PC-3 (cell line): ENCODE data around the gene MYH10. TPM values are rescaled to one million over a fixed set of nuclear protein-coding genes. Genes with fewer than 3 reads are reported as not detected.

Source experiments
- ATAC-seq: fragments of 200-7000 bp; cut with Tn5 transposase; 2 replicates; pipeline ENCODE4 v1.9.1; 2020; ENCODE audit warnings: mild to moderate bottlenecking, moderate library complexity
- BruUV-seq: library from RNA; stranded (reverse); fragments of 400-500 nt; replicated peaks from 2 replicates; lab custom pipeline; 2021; lab: Mats Ljungman, UMichigan
- CTCF ChIA-PET: fragments of 300-600 bp; sonication (Branson Sonifier 250); formaldehyde crosslinking; loops from one replicate; lab custom pipeline; 2022; ENCODE audit warnings: antibody characterized with exemption; lab: Charles Lee
- POLR2A ChIA-PET: fragments of 300-600 bp; sonication (Branson Sonifier 250); formaldehyde crosslinking; loops from one replicate; lab custom pipeline; 2022; ENCODE audit warnings: antibody characterized with exemption; ENCODE audit not compliant: unreplicated experiment; lab: Charles Lee
- DNase-seq: peaks from one replicate; pipeline ENCODE4 v3.0.0-alpha.2; 2015
- H2AFZ ChIP-seq: fragments of 300-600 bp; sonication (generic); 2 replicates; pipeline ENCODE4 v1.6.0; 2016; ENCODE audit warnings: antibody characterized with exemption, low read length
- H3F3A ChIP-seq: fragments of 300-600 bp; sonication (generic); one replicate; pipeline ENCODE4 v1.6.0; 2017; ENCODE audit warnings: antibody characterized with exemption, low read length, control low read depth, mild to moderate bottlenecking; ENCODE audit not compliant: unreplicated experiment
- H3K27ac ChIP-seq: fragments of 300-600 bp; sonication (generic); 2 replicates; pipeline ENCODE4 v1.5.1; 2016; ENCODE audit warnings: mild to moderate bottlenecking, low read length
- H3K27me3 ChIP-seq: fragments of 300-600 bp; sonication (generic); 2 replicates; pipeline ENCODE4 v1.6.1; 2016; ENCODE audit warnings: low read length, mixed read lengths
- H3K36me3 ChIP-seq: fragments of 300-600 bp; sonication (generic); 2 replicates; pipeline ENCODE4 v1.6.1; 2016; ENCODE audit warnings: low read depth, mixed run types, low read length, mixed read lengths
- H3K4me1 ChIP-seq: fragments of 300-600 bp; sonication (generic); 2 replicates; pipeline ENCODE4 v1.5.1; 2016; ENCODE audit warnings: low read length; ENCODE audit not compliant: insufficient read depth
- H3K4me2 ChIP-seq: fragments of 300-600 bp; sonication (generic); 2 replicates; pipeline ENCODE4 v1.6.0; 2016; ENCODE audit warnings: low read length
- H3K4me3 ChIP-seq: fragments of 300-600 bp; sonication (generic); 2 replicates; pipeline ENCODE4 v1.5.1; 2016; ENCODE audit warnings: mild to moderate bottlenecking, low read length, mixed read lengths
- H3K79me2 ChIP-seq: fragments of 300-600 bp; sonication (generic); 2 replicates; pipeline ENCODE4 v1.6.1; 2017; ENCODE audit warnings: low read length, mixed read lengths
- H3K9ac ChIP-seq: fragments of 300-600 bp; sonication (generic); 2 replicates; pipeline ENCODE4 v1.6.0; 2016; ENCODE audit warnings: mild to moderate bottlenecking, low read length
- H3K9me2 ChIP-seq: fragments of 300-600 bp; sonication (generic); replicated peaks from 2 replicates; pipeline ENCODE4 v1.6.1; 2016; ENCODE audit warnings: mixed run types, low read length, mixed read lengths
- H3K9me3 ChIP-seq: fragments of 300-600 bp; sonication (generic); 2 replicates; pipeline ENCODE4 v1.6.1; 2016; ENCODE audit warnings: low read length, mixed read lengths
- H4K20me1 ChIP-seq: fragments of 300-600 bp; sonication (generic); 2 replicates; pipeline ENCODE4 v1.6.1; 2016; ENCODE audit warnings: low read length, mixed read lengths
- EZH2 ChIP-seq: fragments of 300-600 bp; sonication (generic); IDR thresholded peaks from one replicate; pipeline ENCODE4 v1.6.1; 2017; ENCODE audit warnings: antibody characterized with exemption, mild to moderate bottlenecking, low read length; ENCODE audit not compliant: unreplicated experiment
- EZH2phosphoT487 ChIP-seq: fragments of 300-600 bp; sonication (generic); IDR thresholded peaks from 2 replicates; pipeline ENCODE4 v1.6.1; 2018; ENCODE audit warnings: mild to moderate bottlenecking, antibody characterized with exemption, low read length, borderline replicate concordance
- intact Hi-C: fragments of 100-400 bp; cut with micrococcal nuclease; formaldehyde crosslinking; loops from 2 replicates; pipeline ENCODE4 v1.9.0; 2023
- total RNA-seq: library from RNA; depleted of rRNA; stranded (reverse); fragments of >200 nt; gene quantifications from 2 replicates; pipeline ENCODE4 v1.2.3, GENCODE V29; 2014
- TF ChIP-seq, protein P1 (sequence below): fragments of 300-600 bp; sonication (generic); conservative IDR thresholded peaks from 2 replicates; pipeline ENCODE4 v1.5.1; 2017; ENCODE audit warnings: antibody characterized with exemption, low read depth, mild to moderate bottlenecking, low read length

The MYH10 gene
- total RNA-seq, 1 experiment from 2014 or later = 44.6 TPM

- POLR2A ChIA-PET = no interaction called here
- DNase-seq (no peak), ATAC-seq (no peak)
- no peak overlapping the region for H3K9ac ChIP-seq
- no peaks in the 10 kb centered on the region for H3K27me3 ChIP-seq
- no peaks in the 10 kb centered on the region for H4K20me1 ChIP-seq
- H3F3A ChIP-seq = no peaks in the 10 kb centered on the region
- H3K79me2 ChIP-seq = no peaks in the 10 kb centered on the region
- H2AFZ ChIP-seq = no peak overlapping the region
- no peaks in the 10 kb centered on the region for H3K4me1 ChIP-seq
- CTCF ChIA-PET = no interaction called here
- no TSS peak for BruUV-seq
- H3K9me2 ChIP-seq = no peaks in the 10 kb centered on the region
- H3K27ac ChIP-seq = no peak overlapping the region
- no peak for TF ChIP-seq EZH2
- TF ChIP-seq, protein P1, sequence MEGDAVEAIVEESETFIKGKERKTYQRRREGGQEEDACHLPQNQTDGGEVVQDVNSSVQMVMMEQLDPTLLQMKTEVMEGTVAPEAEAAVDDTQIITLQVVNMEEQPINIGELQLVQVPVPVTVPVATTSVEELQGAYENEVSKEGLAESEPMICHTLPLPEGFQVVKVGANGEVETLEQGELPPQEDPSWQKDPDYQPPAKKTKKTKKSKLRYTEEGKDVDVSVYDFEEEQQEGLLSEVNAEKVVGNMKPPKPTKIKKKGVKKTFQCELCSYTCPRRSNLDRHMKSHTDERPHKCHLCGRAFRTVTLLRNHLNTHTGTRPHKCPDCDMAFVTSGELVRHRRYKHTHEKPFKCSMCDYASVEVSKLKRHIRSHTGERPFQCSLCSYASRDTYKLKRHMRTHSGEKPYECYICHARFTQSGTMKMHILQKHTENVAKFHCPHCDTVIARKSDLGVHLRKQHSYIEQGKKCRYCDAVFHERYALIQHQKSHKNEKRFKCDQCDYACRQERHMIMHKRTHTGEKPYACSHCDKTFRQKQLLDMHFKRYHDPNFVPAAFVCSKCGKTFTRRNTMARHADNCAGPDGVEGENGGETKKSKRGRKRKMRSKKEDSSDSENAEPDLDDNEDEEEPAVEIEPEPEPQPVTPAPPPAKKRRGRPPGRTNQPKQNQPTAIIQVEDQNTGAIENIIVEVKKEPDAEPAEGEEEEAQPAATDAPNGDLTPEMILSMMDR = no peak
- H3K36me3 ChIP-seq = no peaks in the 10 kb centered on the region
- intact Hi-C loops = no loop called here
- no peak overlapping the region for H3K4me3 ChIP-seq
- no peak overlapping the region for H3K4me2 ChIP-seq
- no peaks in the 10 kb centered on the region for H3K9me3 ChIP-seq
Observed at GRCh38 chr17:8500609-8501008, 129.9 kb downstream of the MYH10 start.

GRCh38 chr17:8499614-8500013 is 130.9 kb downstream of the MYH10 start:
- Histone ChIP-seq H3K9me2 (no peaks in the 10 kb centered on the region), H3K4me3 (no peak overlapping the region), H3K36me3 (no peaks in the 10 kb centered on the region), H2AFZ (no peak overlapping the region), H3K4me1 (no peaks in the 10 kb centered on the region), H3K9me3 (no peaks in the 10 kb centered on the region), H3K27ac (no peak overlapping the region), H3K9ac (no peak overlapping the region), H3K79me2 (no peaks in the 10 kb centered on the region), H4K20me1 (no peaks in the 10 kb centered on the region), H3K27me3 (no peaks in the 10 kb centered on the region), H3F3A (no peaks in the 10 kb centered on the region), H3K4me2 (no peak overlapping the region)
- intact Hi-C loops = no loop called here
- no TSS peak for BruUV-seq
- CTCF ChIA-PET = no interaction called here
- ATAC-seq = no peak
- POLR2A ChIA-PET = no interaction called here
- TF ChIP-seq, protein P1 = no peak
- no peak for DNase-seq

DNA sequence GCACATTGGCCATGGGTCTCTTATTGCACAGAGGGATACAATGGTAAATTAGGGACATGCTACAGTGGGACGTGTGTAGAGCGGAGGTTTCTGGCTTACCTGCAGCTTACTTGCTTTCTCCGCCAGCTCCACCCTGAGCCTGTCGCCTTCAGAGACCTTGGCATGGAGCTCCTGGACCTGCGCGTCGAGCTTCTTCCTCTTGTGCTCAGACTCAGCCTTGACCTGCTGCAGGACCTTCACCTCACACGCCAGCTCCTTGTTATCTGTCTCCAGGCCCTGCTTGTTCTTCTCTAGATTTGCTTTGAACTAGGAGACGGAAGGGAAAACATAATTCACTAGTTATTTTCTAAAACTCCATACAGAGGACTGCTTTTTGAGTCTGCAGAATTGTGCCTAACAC is 131.4 kb downstream of the MYH10 start:
- DNase-seq (no peak), ATAC-seq (no peak)
- no peak overlapping the region for H3K4me2 ChIP-seq
- no peaks in the 10 kb centered on the region for H3K27me3 ChIP-seq
- ChIA-PET CTCF (no interaction called here), POLR2A (no interaction called here)
- H3F3A ChIP-seq = no peaks in the 10 kb centered on the region
- no TSS peak for BruUV-seq
- intact Hi-C loops = no loop called here
- H3K9me3 ChIP-seq = no peaks in the 10 kb centered on the region
- H3K27ac ChIP-seq = no peak overlapping the region
- no peaks in the 10 kb centered on the region for H3K36me3 ChIP-seq
- H3K79me2 ChIP-seq = no peaks in the 10 kb centered on the region
- TF ChIP-seq EZH2phosphoT487 (no peak), EZH2 (no peak)
- TF ChIP-seq, protein P1 = no peak
- H3K9me2 ChIP-seq = no peaks in the 10 kb centered on the region
- no peaks in the 10 kb centered on the region for H3K4me1 ChIP-seq
- no peaks in the 10 kb centered on the region for H4K20me1 ChIP-seq
- no peak overlapping the region for H3K4me3 ChIP-seq
- H2AFZ ChIP-seq = no peak overlapping the region
- no peak overlapping the region for H3K9ac ChIP-seq
